GM12878 (cell line): ENCODE data around the gene BTBD9.

ENCODE experiments used
- CTCF ChIP-seq, 3 experiments: IDR thresholded peaks in 2 of 3; conservative IDR thresholded peaks in 1 of 3; 2 replicates each; pipeline ENCODE4 v1.5.1; 2011; ENCODE audit warnings: low read depth in 3 of 3, low read length in 3 of 3, mild to moderate bottlenecking in 3 of 3, control low read depth in 2 of 3, moderate library complexity in 2 of 3, inconsistent platforms in 1 of 3, mixed read lengths in 1 of 3; ENCODE audit not compliant: control insufficient read depth in 2 of 3, insufficient read depth in 1 of 3; ENCODE audit errors: extremely low read depth in 1 of 3
- KAT2A ChIP-seq: conservative IDR thresholded peaks from 2 replicates; pipeline ENCODE4 v1.6.1; 2011; ENCODE audit warnings: low read depth, low read length; ENCODE audit not compliant: control insufficient read depth
- ZZZ3 ChIP-seq: IDR thresholded peaks from 2 replicates; pipeline ENCODE4 v1.6.1; 2011; ENCODE audit warnings: low read depth; ENCODE audit not compliant: control insufficient read depth, insufficient read length
- TF ChIP-seq, protein P1 (sequence below): IDR thresholded peaks from 2 replicates; pipeline ENCODE4 v1.6.1; 2012; ENCODE audit warnings: low read length, inconsistent platforms

DNA sequence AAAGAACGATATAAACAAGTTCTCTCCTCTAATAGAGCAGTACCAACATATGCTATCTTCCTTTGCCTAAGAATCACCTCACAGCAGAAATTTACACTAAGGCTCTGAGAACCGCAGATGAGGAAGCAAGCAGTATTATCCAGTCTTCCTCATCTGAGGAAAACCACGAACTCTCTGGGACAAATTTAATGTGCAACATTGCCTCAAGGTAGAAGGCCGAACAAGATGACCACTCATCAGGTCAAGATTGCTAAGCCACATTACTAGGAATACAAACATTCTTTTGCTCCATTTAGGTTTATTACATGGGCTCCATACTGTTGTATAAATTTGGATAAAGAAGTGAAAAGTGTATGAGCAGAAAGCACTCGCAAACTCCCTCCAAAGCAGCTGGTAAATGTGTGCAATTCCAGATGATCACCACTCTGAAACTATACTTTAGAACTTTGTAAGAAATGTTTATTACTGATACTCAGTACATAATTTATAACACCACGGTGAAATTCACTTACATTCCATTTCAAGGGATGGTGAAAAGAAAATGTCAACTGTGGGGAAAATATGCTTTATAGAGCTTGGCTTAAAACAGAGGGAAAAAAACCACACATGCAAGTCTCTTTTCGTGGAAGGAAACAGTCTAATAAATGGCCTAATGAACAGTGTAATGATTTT, 398.4 kb downstream of the BTBD9 start:
- TF ChIP-seq, protein P1, sequence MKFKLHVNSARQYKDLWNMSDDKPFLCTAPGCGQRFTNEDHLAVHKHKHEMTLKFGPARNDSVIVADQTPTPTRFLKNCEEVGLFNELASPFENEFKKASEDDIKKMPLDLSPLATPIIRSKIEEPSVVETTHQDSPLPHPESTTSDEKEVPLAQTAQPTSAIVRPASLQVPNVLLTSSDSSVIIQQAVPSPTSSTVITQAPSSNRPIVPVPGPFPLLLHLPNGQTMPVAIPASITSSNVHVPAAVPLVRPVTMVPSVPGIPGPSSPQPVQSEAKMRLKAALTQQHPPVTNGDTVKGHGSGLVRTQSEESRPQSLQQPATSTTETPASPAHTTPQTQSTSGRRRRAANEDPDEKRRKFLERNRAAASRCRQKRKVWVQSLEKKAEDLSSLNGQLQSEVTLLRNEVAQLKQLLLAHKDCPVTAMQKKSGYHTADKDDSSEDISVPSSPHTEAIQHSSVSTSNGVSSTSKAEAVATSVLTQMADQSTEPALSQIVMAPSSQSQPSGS: no peak
- TF ChIP-seq CTCF (IDR thresholded peaks at IDR 0.05 in 2 of 3, conservative IDR thresholded peaks at IDR 0.05 in 1 of 3; ENCODE audit: control insufficient read depth in 2 of 3, extremely low read depth in 1 of 3, insufficient read depth in 1 of 3, low read depth in 3 of 3, low read length in 3 of 3) (no peak), KAT2A (no peak), ZZZ3 (no peak)
